Right hindlimb (tissue), 1 donor: Measurements from ENCODE around the gene NEUROD2.

Experiments used
- DNase-seq: peaks from one replicate; pipeline ENCODE4 v3.0.0-alpha.2; 2018

NEUROD2 gene

GRCh38 chr17:39618246-39618913 is 10.7 kb upstream of the NEUROD2 start:
- DNase-seq: peak; percentile 41

GRCh38 chr17:39617446-39618245 is 9.9 kb upstream of the NEUROD2 start:
- DNase-seq: peak; percentile 69

GRCh38 chr17:39617100-39617445 is 9.4 kb upstream of the NEUROD2 start:
- no peak for DNase-seq

- DNase-seq: no peak
These were observed 7.7 kb upstream of the NEUROD2 start for GRCh38 chr17:39615434-39615833.

GRCh38 chr17:39614545-39615157 is 6.9 kb upstream of the NEUROD2 start:
- no peak for DNase-seq

GRCh38 chr17:39612935-39613464 is 5.3 kb upstream of the NEUROD2 start:
- DNase-seq: no peak

- DNase-seq: no peak
These were observed 4.7 kb upstream of the NEUROD2 start for GRCh38 chr17:39612291-39612894.

- no peak for DNase-seq
These were observed 3.8 kb upstream of the NEUROD2 start for GRCh38 chr17:39611401-39612112.

- DNase-seq: no peak
These were observed 1.8 kb upstream of the NEUROD2 start for GRCh38 chr17:39609416-39610025.

GRCh38 chr17:39608142-39608981 is 642 bp upstream of the NEUROD2 start:
- no peak for DNase-seq

- DNase-seq: no peak
These were observed 466 bp downstream of the NEUROD2 start for GRCh38 chr17:39607057-39607850.

- no peak for DNase-seq
These were observed 1.2 kb downstream of the NEUROD2 start for GRCh38 chr17:39606434-39607056.

- DNase-seq: no peak
These were observed 2.0 kb downstream of the NEUROD2 start for GRCh38 chr17:39605492-39606433.

GRCh38 chr17:39604911-39605491 is 2.7 kb downstream of the NEUROD2 start:
- no peak for DNase-seq

- DNase-seq: no peak
These were observed 4.3 kb downstream of the NEUROD2 start for GRCh38 chr17:39603304-39604016.

- no peak for DNase-seq
These were observed 5.0 kb downstream of the NEUROD2 start for GRCh38 chr17:39602533-39603303.
